Endothelial cell of umbilical vein (primary cell): Measurements from ENCODE around the gene RSRC1. TPM values are rescaled to one million over a fixed set of nuclear protein-coding genes. Genes with fewer than 3 reads are reported as not detected.

Experiments
- BruUV-seq: library from RNA; stranded (reverse); fragments of 400-500 nt; replicated peaks from 2 replicates; lab custom pipeline; 2021; lab: Mats Ljungman, UMichigan
- CTCF ChIA-PET: fragments of 300-600, 350-600 bp; sonication (Branson Sonifier 250); formaldehyde crosslinking; loops from one replicate; lab custom pipeline; 2021; ENCODE audit warnings: antibody characterized with exemption, inconsistent platforms; lab: Charles Lee
- POLR2A ChIA-PET: fragments of 300-600, 350-600 bp; sonication (Branson Sonifier 250); formaldehyde crosslinking; loops from one replicate; lab custom pipeline; 2021; ENCODE audit warnings: antibody characterized with exemption, inconsistent platforms; lab: Charles Lee
- DNase-seq: peaks from one replicate; pipeline ENCODE4 v3.0.0-alpha.2; 2011; ENCODE audit warnings: low read depth, low spot score
- FAIRE-seq: peaks from 2 replicates; lab custom pipeline; 2011; peaks lifted over from hg19 to GRCh38; lab: Jason Lieb, UNC
- H2AFZ ChIP-seq: 2 replicates; pipeline ENCODE4 v1.6.0; 2012; ENCODE audit warnings: low read depth, low read length, control low read depth, inconsistent platforms
- H3K27ac ChIP-seq: 2 replicates; pipeline ENCODE4 v1.5.1; 2011; ENCODE audit warnings: low read depth, mild to moderate bottlenecking, control low read depth, low read length, moderate library complexity; ENCODE audit not compliant: insufficient read depth
- H3K27me3 ChIP-seq, 2 experiments: 2 replicates each; pipeline versions ENCODE4 v1.6.0 to v1.6.1; 2011; ENCODE audit warnings: low read length in 2 of 2, mixed read lengths in 1 of 2; ENCODE audit not compliant: control insufficient read depth in 2 of 2, insufficient read depth in 2 of 2
- H3K36me3 ChIP-seq, 2 experiments: 2 replicates in 1 of 2; 3 replicates in 1 of 2; pipeline ENCODE4 v1.5.1; 2011; ENCODE audit warnings: low read length in 2 of 2, mild to moderate bottlenecking in 1 of 2, moderate library complexity in 1 of 2; ENCODE audit not compliant: control insufficient read depth in 2 of 2, insufficient read depth in 2 of 2; ENCODE audit errors: extremely low read depth in 1 of 2
- H3K4me1 ChIP-seq: 3 replicates; pipeline ENCODE4 v1.5.1; 2011; ENCODE audit warnings: mild to moderate bottlenecking, low read length; ENCODE audit not compliant: control insufficient read depth, insufficient read depth; ENCODE audit errors: extremely low read depth
- H3K4me2 ChIP-seq: 2 replicates; pipeline ENCODE4 v1.6.1; 2011; ENCODE audit warnings: low read length, control low read depth, mixed read lengths; ENCODE audit not compliant: insufficient read depth
- H3K4me3 ChIP-seq, 3 experiments: fragments of 200-600 bp in 1 of 3; sonication (generic), shearing (Covaris generic) in 1 of 3; replicated peaks in 1 of 3; 2 replicates each; pipeline ENCODE4 v1.5.1; 2011 to 2016; ENCODE audit warnings: control low read depth in 3 of 3, low read length in 3 of 3, mild to moderate bottlenecking in 2 of 3, inconsistent platforms in 1 of 3, low read depth in 1 of 3, moderate library complexity in 1 of 3; ENCODE audit not compliant: insufficient read depth in 1 of 3
- H3K79me2 ChIP-seq: 2 replicates; pipeline ENCODE4 v1.6.0; 2012; ENCODE audit warnings: low read length, inconsistent platforms; ENCODE audit not compliant: control insufficient read depth, insufficient read depth
- H3K9ac ChIP-seq: replicated peaks from 2 replicates; pipeline ENCODE3; 2011; ENCODE audit warnings: low read length, control low read depth; ENCODE audit not compliant: insufficient read depth; ENCODE audit errors: extremely low read depth
- H3K9me1 ChIP-seq: replicated peaks from 3 replicates; pipeline ENCODE4 v1.6.0; 2011; ENCODE audit warnings: mild to moderate bottlenecking, low read length; ENCODE audit not compliant: control insufficient read depth, insufficient read depth; ENCODE audit errors: extremely low read depth
- H3K9me3 ChIP-seq: replicated peaks from 2 replicates; pipeline ENCODE4 v1.5.1; 2012; ENCODE audit warnings: low read length, inconsistent platforms; ENCODE audit not compliant: control insufficient read depth, insufficient read depth
- H4K20me1 ChIP-seq: replicated peaks from 2 replicates; pipeline ENCODE3; 2011; ENCODE audit warnings: mild to moderate bottlenecking, low read length; ENCODE audit not compliant: control insufficient read depth, insufficient read depth; ENCODE audit errors: extremely low read depth
- EZH2 ChIP-seq: IDR thresholded peaks from 2 replicates; pipeline ENCODE4 v1.6.1; 2012; ENCODE audit warnings: borderline replicate concordance, low read depth, mild to moderate bottlenecking, moderate library complexity, low read length, inconsistent platforms; ENCODE audit not compliant: severe bottlenecking
- FOS ChIP-seq: IDR thresholded peaks from 2 replicates; pipeline ENCODE4 v1.6.1; 2011; ENCODE audit warnings: mild to moderate bottlenecking, low read length, moderate library complexity, borderline replicate concordance; ENCODE audit not compliant: insufficient read depth
- GATA2 ChIP-seq: IDR thresholded peaks from 2 replicates; pipeline ENCODE4 v1.7.0; 2011; ENCODE audit warnings: low read depth, mild to moderate bottlenecking, moderate library complexity, mixed read lengths, low read length; ENCODE audit not compliant: insufficient read length, insufficient read depth
- JUN ChIP-seq: IDR thresholded peaks from 2 replicates; pipeline ENCODE4 v1.6.1; 2011; ENCODE audit warnings: borderline replicate concordance, low read depth; ENCODE audit not compliant: insufficient read length, insufficient read depth
- MAX ChIP-seq: IDR thresholded peaks from 2 replicates; pipeline ENCODE4 v1.6.1; 2011; ENCODE audit not compliant: insufficient read depth, insufficient read length
- MYC ChIP-seq: IDR thresholded peaks from one replicate; pipeline ENCODE4 v1.6.1; 2011; ENCODE audit warnings: mild to moderate bottlenecking, low read depth, low read length
- POLR2A ChIP-seq: IDR thresholded peaks from 2 replicates; pipeline ENCODE4 v1.6.1; 2012; ENCODE audit warnings: low read depth, mild to moderate bottlenecking, control low read depth, low read length
- POLR2AphosphoS5 ChIP-seq: IDR thresholded peaks from 2 replicates; pipeline ENCODE4 v1.6.1; 2012; ENCODE audit warnings: low read depth, mild to moderate bottlenecking, control low read depth, low read length, moderate library complexity; ENCODE audit not compliant: insufficient read depth
- dilution Hi-C: fragments of 300-500 bp; cut with MboI; formaldehyde crosslinking; loops from one replicate; pipeline ENCODE4 v1.15.0; 2019; ENCODE audit warnings: low sequenced_read_pairs; ENCODE audit not compliant: extremely low pct_ligation_motif_present
- intact Hi-C: fragments of 100-400 bp; cut with micrococcal nuclease; formaldehyde crosslinking; loops from one replicate; pipeline ENCODE4 v1.10.0; 2022
- polyA plus RNA-seq, 4 experiments: library from polyadenylated mRNA; depleted of rRNA in 3 of 4; stranded (reverse) in 3 of 4; unstranded in 1 of 4; fragments of >200 nt; gene quantifications; 2 replicates each; pipeline versions ENCODE4 v1.2.1 to v1.2.3, GENCODE V29; 2011 to 2012; ENCODE audit warnings: missing spikeins in 1 of 4
- total RNA-seq: library from RNA; stranded (reverse); gene quantifications from 2 replicates; pipeline ENCODE4 v1.2.3, GENCODE V29; 2021
- TF ChIP-seq, protein P1 (sequence below), 2 donors: IDR thresholded peaks; 1 replicate in 1 of 2; 2 replicates in 1 of 2; pipeline ENCODE4 v1.5.1; 2011; ENCODE audit warnings: low read length in 2 of 2, mild to moderate bottlenecking in 2 of 2, moderate library complexity in 2 of 2, control low read depth in 1 of 2, inconsistent platforms in 1 of 2, low read depth in 1 of 2; ENCODE audit not compliant: insufficient read depth in 1 of 2; ENCODE audit errors: extremely low read depth in 1 of 2

RSRC1 gene
- total and polyA plus RNA-seq, 2 donors (not counting 3 experiments of a cell fraction or from before 2014, with no cell fraction given): 1.8 to 25.4 TPM

DNA sequence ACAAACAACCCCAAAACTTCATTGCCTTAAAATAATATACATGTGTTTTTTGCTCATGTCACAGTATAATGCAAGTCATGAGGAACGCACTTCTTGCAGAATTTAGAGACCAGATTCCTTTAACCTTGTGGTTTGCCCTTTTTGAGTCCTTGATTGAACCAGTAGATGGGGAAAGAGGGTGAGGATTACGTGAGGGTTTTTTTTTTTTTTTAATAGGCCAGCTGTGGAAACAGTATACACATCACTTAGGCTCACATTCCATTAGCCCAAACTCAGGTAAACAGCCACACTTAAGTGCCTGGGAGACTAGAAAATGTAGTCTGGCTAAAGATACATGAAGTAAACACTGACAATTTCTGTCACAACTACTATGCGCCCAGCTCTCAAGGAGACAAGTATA is 346.2 kb downstream of the RSRC1 start:
- Histone ChIP-seq H3K4me2 (no peak overlapping the region), H3K4me1 (no peaks in the 10 kb centered on the region), H3K4me3 (no peak overlapping the region), H3K27ac (no peak overlapping the region), H3K79me2 (no peaks in the 10 kb centered on the region), H3K9me3 (no peaks in the 10 kb centered on the region), H3K9me1 (no peaks in the 10 kb centered on the region), H2AFZ (no peak overlapping the region), H3K9ac (no peak overlapping the region), H3K36me3 (no peaks in the 10 kb centered on the region), H3K27me3 (no peaks in the 10 kb centered on the region), H4K20me1 (no peaks in the 10 kb centered on the region)
- intact Hi-C loops (no loop called here), dilution Hi-C loops (no loop called here)
- DNase-seq (no peak), FAIRE-seq (no peak)
- ChIA-PET POLR2A (no interaction called here), CTCF (no interaction called here)
- no peak for TF ChIP-seq MAX
- TF ChIP-seq, protein P1, sequence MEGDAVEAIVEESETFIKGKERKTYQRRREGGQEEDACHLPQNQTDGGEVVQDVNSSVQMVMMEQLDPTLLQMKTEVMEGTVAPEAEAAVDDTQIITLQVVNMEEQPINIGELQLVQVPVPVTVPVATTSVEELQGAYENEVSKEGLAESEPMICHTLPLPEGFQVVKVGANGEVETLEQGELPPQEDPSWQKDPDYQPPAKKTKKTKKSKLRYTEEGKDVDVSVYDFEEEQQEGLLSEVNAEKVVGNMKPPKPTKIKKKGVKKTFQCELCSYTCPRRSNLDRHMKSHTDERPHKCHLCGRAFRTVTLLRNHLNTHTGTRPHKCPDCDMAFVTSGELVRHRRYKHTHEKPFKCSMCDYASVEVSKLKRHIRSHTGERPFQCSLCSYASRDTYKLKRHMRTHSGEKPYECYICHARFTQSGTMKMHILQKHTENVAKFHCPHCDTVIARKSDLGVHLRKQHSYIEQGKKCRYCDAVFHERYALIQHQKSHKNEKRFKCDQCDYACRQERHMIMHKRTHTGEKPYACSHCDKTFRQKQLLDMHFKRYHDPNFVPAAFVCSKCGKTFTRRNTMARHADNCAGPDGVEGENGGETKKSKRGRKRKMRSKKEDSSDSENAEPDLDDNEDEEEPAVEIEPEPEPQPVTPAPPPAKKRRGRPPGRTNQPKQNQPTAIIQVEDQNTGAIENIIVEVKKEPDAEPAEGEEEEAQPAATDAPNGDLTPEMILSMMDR (IDR thresholded peaks at IDR 0.05; ENCODE audit: extremely low read depth in 1 of 2, insufficient read depth in 1 of 2, low read depth in 1 of 2, low read length in 2 of 2): no peak
- no peak for TF ChIP-seq FOS
- TF ChIP-seq GATA2: no peak
- no peak for TF ChIP-seq POLR2AphosphoS5
- no peak for TF ChIP-seq EZH2
- TF ChIP-seq JUN: no peak
- TF ChIP-seq MYC: no peak
- TF ChIP-seq POLR2A: no peak
- BruUV-seq: no TSS peak
